GM23338 (cell line): ENCODE data around the gene PYM1. TPM values are rescaled to one million over a fixed set of nuclear protein-coding genes. Genes with fewer than 3 reads are reported as not detected.

ENCODE experiments used
- ATAC-seq: fragments of 200-7000 bp; cut with Tn5 transposase; 3 replicates; pipeline ENCODE4 v1.9.1; 2020
- DNase-seq: peaks from one replicate; pipeline ENCODE4 v3.0.0-alpha.2; 2015; ENCODE audit warnings: low spot score
- H2AFZ ChIP-seq: fragments of 200-600 bp; sonication (generic); 2 replicates; pipeline ENCODE4 v1.8.0; 2016; ENCODE audit warnings: antibody characterized with exemption, mild to moderate bottlenecking, moderate library complexity
- H3F3A ChIP-seq: fragments of 200-600 bp; sonication (generic); replicated peaks from 2 replicates; pipeline ENCODE4 v1.8.0; 2017; ENCODE audit warnings: antibody characterized with exemption, mixed run types, low read depth
- H3K27ac ChIP-seq: fragments of 200-600 bp; sonication (generic); 2 replicates; pipeline ENCODE4 v1.6.1; 2016; ENCODE audit warnings: low read depth
- H3K27me3 ChIP-seq: fragments of 200-600 bp; sonication (generic); 2 replicates; pipeline ENCODE4 v1.8.0; 2016; ENCODE audit warnings: mild to moderate bottlenecking, mixed run types, moderate library complexity; ENCODE audit not compliant: insufficient read depth
- H3K36me3 ChIP-seq: fragments of 200-600 bp; sonication (generic); 2 replicates; pipeline ENCODE4 v1.8.0; 2016; ENCODE audit warnings: mild to moderate bottlenecking; ENCODE audit not compliant: insufficient read depth
- H3K4me1 ChIP-seq: fragments of 200-600 bp; sonication (generic); 2 replicates; pipeline ENCODE4 v1.8.0; 2016; ENCODE audit warnings: mild to moderate bottlenecking, moderate library complexity; ENCODE audit not compliant: insufficient read depth
- H3K4me2 ChIP-seq: fragments of 200-600 bp; sonication (generic); 2 replicates; pipeline ENCODE4 v1.7.1; 2017; ENCODE audit warnings: mixed run types
- H3K4me3 ChIP-seq: fragments of 200-600 bp; sonication (generic); 2 replicates; pipeline ENCODE4 v1.6.1; 2016; ENCODE audit warnings: mixed run types
- H3K79me2 ChIP-seq: fragments of 200-600 bp; sonication (generic); replicated peaks from 2 replicates; pipeline ENCODE4 v1.8.0; 2017; ENCODE audit warnings: mild to moderate bottlenecking; ENCODE audit not compliant: insufficient read depth
- H3K9me2 ChIP-seq: fragments of 200-600 bp; sonication (generic); 2 replicates; pipeline ENCODE4 v1.8.0; 2017; ENCODE audit not compliant: insufficient read depth
- H4K20me1 ChIP-seq: fragments of 200-600 bp; sonication (generic); replicated peaks from 2 replicates; pipeline ENCODE4 v1.8.0; 2017; ENCODE audit warnings: mild to moderate bottlenecking; ENCODE audit not compliant: insufficient read depth
- H3K27ac Mint-ChIP-seq: 2 replicates; pipeline ENCODE4 v1.8.0; 2020; ENCODE audit warnings: inconsistent platforms, mild to moderate bottlenecking, moderate library complexity, mixed read lengths
- H3K27me3 Mint-ChIP-seq: 3 replicates; pipeline ENCODE4 v1.8.0; 2022; ENCODE audit warnings: low read depth, mild to moderate bottlenecking, moderate library complexity, mixed read lengths, inconsistent platforms; ENCODE audit not compliant: insufficient read depth, poor library complexity
- H3K36me3 Mint-ChIP-seq: 3 replicates; pipeline ENCODE4 v1.8.0; 2021; ENCODE audit warnings: low read depth, mild to moderate bottlenecking, inconsistent platforms, moderate library complexity, mixed read lengths
- H3K4me1 Mint-ChIP-seq: 3 replicates; pipeline ENCODE4 v1.8.0; 2020; ENCODE audit warnings: mild to moderate bottlenecking, inconsistent platforms, mixed read lengths
- H3K4me3 Mint-ChIP-seq: 3 replicates; pipeline ENCODE4 v1.8.0; 2021; ENCODE audit warnings: moderate library complexity, mild to moderate bottlenecking, inconsistent platforms, mixed read lengths
- H3K9me3 Mint-ChIP-seq: 3 replicates; pipeline ENCODE4 v1.8.0; 2020; ENCODE audit warnings: moderate library complexity, mild to moderate bottlenecking, inconsistent platforms, mixed read lengths
- CREB1 ChIP-seq: fragments of 250-450 bp; sonication (Bioruptor Pico); IDR thresholded peaks from 2 replicates; pipeline ENCODE4 v1.5.0; 2020; ENCODE audit warnings: low read depth, mild to moderate bottlenecking, moderate library complexity
- CTCF ChIP-seq, 2 experiments: fragments of 200-600 bp in 1 of 2; sonication (generic) in 1 of 2; conservative IDR thresholded peaks; 2 replicates each; pipeline versions ENCODE4 v1.5.1 to v1.6.1; 2016 to 2017; ENCODE audit warnings: antibody characterized with exemption in 2 of 2, low read depth in 2 of 2, mild to moderate bottlenecking in 2 of 2, moderate library complexity in 1 of 2
- JUNB ChIP-seq: IDR thresholded peaks from one replicate; pipeline ENCODE4 v1.6.1; 2016; ENCODE audit warnings: antibody characterized with exemption; ENCODE audit not compliant: unreplicated experiment
- NANOG ChIP-seq: IDR thresholded peaks from 2 replicates; pipeline ENCODE4 v1.6.1; 2016; ENCODE audit warnings: antibody characterized with exemption, borderline replicate concordance
- REST ChIP-seq: IDR thresholded peaks from one replicate; pipeline ENCODE4 v1.6.1; 2018; ENCODE audit warnings: antibody characterized with exemption; ENCODE audit not compliant: unreplicated experiment
- ZNF331 ChIP-seq: fragments of 250-450 bp; sonication (Bioruptor Pico); IDR thresholded peaks from 2 replicates; pipeline ENCODE4 v1.5.0; 2020; ENCODE audit warnings: low read depth, mild to moderate bottlenecking, moderate library complexity
- ZNF462 ChIP-seq: fragments of 250-450 bp; sonication (Bioruptor Pico); IDR thresholded peaks from 2 replicates; pipeline ENCODE4 v1.5.0; 2020; ENCODE audit warnings: mild to moderate bottlenecking, moderate library complexity
- polyA plus RNA-seq: library from polyadenylated mRNA; unstranded; fragments of >200 nt; fragmentation: Nextera tagmentation; extraction: Ambion mirVana; gene quantifications from 2 replicates; pipeline ENCODE4 v1.2.1, GENCODE V29; 2016
- total RNA-seq: library from RNA; depleted of rRNA; stranded (reverse); fragments of >200 nt; shearing (Covaris generic); gene quantifications from 2 replicates; pipeline ENCODE4 v1.2.3, GENCODE V29; 2014

PYM1 gene
- total and polyA plus RNA-seq, 2 experiments from 2014 or later = 70.2 to 150 TPM

- TF ChIP-seq ZNF462 (no peak), ZNF331 (CRISPR knock-in tag) (no peak), NANOG (no peak), CTCF (conservative IDR thresholded peaks at IDR 0.05; ENCODE audit: low read depth in 2 of 2) (no peak)
These were observed 21.6 kb downstream of the PYM1 start (continued) for GRCh38 chr12:55906056-55906455.

- H3K27ac Mint-ChIP-seq = no peak overlapping the region
- Histone ChIP-seq H3F3A (peaks cover 8% of the 10 kb centered on the region), H3K27me3 (no peaks in the 10 kb centered on the region), H3K79me2 (peaks cover 7% of the 10 kb centered on the region; the same call in 1 of the 2 replicates), H3K4me2 (no peak overlapping the region), H3K36me3 (peaks cover 8% of the 10 kb centered on the region; the same call in 1 of the 2 replicates), H3K4me3 (no peak overlapping the region), H3K27ac (peak overlapping the region; percentile 55; the same call in 1 of the 2 replicates), H2AFZ (no peak overlapping the region), H3K9me2 (no peaks in the 10 kb centered on the region), H3K4me1 (no peaks in the 10 kb centered on the region), H4K20me1 (peaks cover 4% of the 10 kb centered on the region; the same call in 1 of the 2 replicates)
- no peaks in the 10 kb centered on the region for H3K9me3 Mint-ChIP-seq
- DNase-seq (no peak), ATAC-seq (no peak)
- H3K4me1 Mint-ChIP-seq = no peaks in the 10 kb centered on the region
- peaks cover 26% of the 10 kb centered on the region for H3K36me3 Mint-ChIP-seq
- H3K4me3 Mint-ChIP-seq = no peak overlapping the region
- peaks cover 4% of the 10 kb centered on the region for H3K27me3 Mint-ChIP-seq
- TF ChIP-seq CTCF (conservative IDR thresholded peaks at IDR 0.05; ENCODE audit: low read depth in 2 of 2) (no peak), REST (no peak), JUNB (no peak), NANOG (no peak), CREB1 (no peak)
These were observed 25.7 kb downstream of the PYM1 start for GRCh38 chr12:55901881-55902490.
